Measurements from ENCODE around the gene ABCC4. TPM values are rescaled to one million over a fixed set of nuclear protein-coding genes. Genes with fewer than 3 reads are reported as not detected.

ABCC4 gene
- total RNA-seq, 1 donor from 2014 or later = 21.7 TPM

- Mint-ChIP-seq H3K36me3 (peaks cover 19% of the 10 kb centered on the region), H3K4me1 (ENCODE audit: unreplicated experiment) (no peaks in the 10 kb centered on the region), H3K27ac (peak overlapping the region; percentile 3), H3K9me3 (peaks cover 10% of the 10 kb centered on the region), H3K4me3 (no peak overlapping the region), H3K27me3 (no peaks in the 10 kb centered on the region)
- no peak for TF ChIP-seq CTCF (conservative IDR thresholded peaks at IDR 0.05)
- no peak for DNase-seq (ENCODE audit: extremely low spot score, unreplicated experiment)
Observed at GRCh38 chr13:95039415-95039814, 261.8 kb downstream of the ABCC4 start.

GRCh38 chr13:95038949-95039348 is 262.3 kb downstream of the ABCC4 start:
- Mint-ChIP-seq H3K4me3 (no peak overlapping the region), H3K27me3 (no peaks in the 10 kb centered on the region), H3K36me3 (peaks cover 19% of the 10 kb centered on the region), H3K4me1 (ENCODE audit: unreplicated experiment) (no peaks in the 10 kb centered on the region), H3K27ac (no peak overlapping the region), H3K9me3 (peaks cover 10% of the 10 kb centered on the region)
- DNase-seq (ENCODE audit: extremely low spot score, unreplicated experiment) = no peak
- no peak for TF ChIP-seq CTCF (conservative IDR thresholded peaks at IDR 0.05)

- Mint-ChIP-seq H3K4me1 (ENCODE audit: unreplicated experiment) (no peaks in the 10 kb centered on the region), H3K27ac (no peak overlapping the region), H3K36me3 (peaks cover 7% of the 10 kb centered on the region), H3K4me3 (no peak overlapping the region), H3K27me3 (no peaks in the 10 kb centered on the region), H3K9me3 (peaks cover 1% of the 10 kb centered on the region)
- TF ChIP-seq CTCF (conservative IDR thresholded peaks at IDR 0.05) = no peak
- DNase-seq (ENCODE audit: extremely low spot score, unreplicated experiment) = no peak
Observed at GRCh38 chr13:95035311-95036109, 265.7 kb downstream of the ABCC4 start.

- Mint-ChIP-seq H3K36me3 (peaks cover 4% of the 10 kb centered on the region), H3K9me3 (no peaks in the 10 kb centered on the region), H3K27me3 (no peaks in the 10 kb centered on the region), H3K4me1 (ENCODE audit: unreplicated experiment) (no peaks in the 10 kb centered on the region), H3K27ac (no peak overlapping the region), H3K4me3 (no peak overlapping the region)
- DNase-seq (ENCODE audit: extremely low spot score, unreplicated experiment) = no peak
- TF ChIP-seq CTCF (conservative IDR thresholded peaks at IDR 0.05) = no peak
Observed at GRCh38 chr13:95033890-95034289, 267.4 kb downstream of the ABCC4 start.

- no peak for TF ChIP-seq CTCF (conservative IDR thresholded peaks at IDR 0.05)
- H3K4me1 Mint-ChIP-seq (ENCODE audit: unreplicated experiment) = no peaks in the 10 kb centered on the region
- H3K4me3 Mint-ChIP-seq = no peak overlapping the region
- H3K27ac Mint-ChIP-seq = no peak overlapping the region
- no peaks in the 10 kb centered on the region for H3K9me3 Mint-ChIP-seq
- no peak for DNase-seq (ENCODE audit: extremely low spot score, unreplicated experiment)
- no peaks in the 10 kb centered on the region for H3K36me3 Mint-ChIP-seq
- no peaks in the 10 kb centered on the region for H3K27me3 Mint-ChIP-seq
Observed at GRCh38 chr13:95032121-95032520, 269.1 kb downstream of the ABCC4 start.
